GM12878 (cell line): ENCODE results near the gene TEX30. TPM values are rescaled to one million over a fixed set of nuclear protein-coding genes. Genes with fewer than 3 reads are reported as not detected.
A peak's percentile ranks its signal among the peaks of the same experiment; 100 is the strongest.

ENCODE experiments used
- BACH1 ChIP-seq: fragments of 450-650 bp; IDR thresholded peaks from 2 replicates; pipeline ENCODE4 v1.6.1; 2017; ENCODE audit warnings: mild to moderate bottlenecking, borderline replicate concordance
- CREB1 ChIP-seq: IDR thresholded peaks from 2 replicates; pipeline ENCODE4 v1.6.1; 2012; ENCODE audit warnings: low read depth, mild to moderate bottlenecking, inconsistent platforms
- E2F8 ChIP-seq: fragments of 450-650 bp; IDR thresholded peaks from 2 replicates; pipeline ENCODE4 v1.6.1; 2018; ENCODE audit warnings: mild to moderate bottlenecking, low read depth, moderate library complexity; ENCODE audit not compliant: partially characterized antibody
- ETV6 ChIP-seq, 2 experiments: fragments of 450-650 bp in 1 of 2; IDR thresholded peaks in 1 of 2; conservative IDR thresholded peaks in 1 of 2; 2 replicates each; pipeline ENCODE4 v1.6.1; 2014; ENCODE audit warnings: antibody characterized with exemption in 1 of 2, borderline replicate concordance in 1 of 2, low read depth in 1 of 2, mild to moderate bottlenecking in 1 of 2, moderate library complexity in 1 of 2
- KDM1A ChIP-seq: fragments of 200-600 bp; sonication (generic); IDR thresholded peaks from 2 replicates; pipeline ENCODE4 v1.6.1; 2016; ENCODE audit warnings: borderline replicate concordance
- KLF5 ChIP-seq: fragments of 450-650 bp; IDR thresholded peaks from 2 replicates; pipeline ENCODE4 v1.6.1; 2014; ENCODE audit warnings: mild to moderate bottlenecking; ENCODE audit not compliant: partially characterized antibody
- MLLT1 ChIP-seq: fragments of 450-650 bp; IDR thresholded peaks from 2 replicates; pipeline ENCODE4 v1.6.1; 2016; ENCODE audit warnings: mild to moderate bottlenecking
- NFIC ChIP-seq: IDR thresholded peaks from 2 replicates; pipeline ENCODE4 v1.6.1; 2012; ENCODE audit warnings: low read depth, mild to moderate bottlenecking, inconsistent platforms, low read length, moderate library complexity
- NFYB ChIP-seq: IDR thresholded peaks from 2 replicates; pipeline ENCODE4 v1.6.1; 2011; ENCODE audit warnings: low read depth, mild to moderate bottlenecking, low read length, improper control_type of control experiment, moderate library complexity; ENCODE audit not compliant: insufficient read depth
- POU2F2 ChIP-seq: IDR thresholded peaks from 3 replicates; pipeline ENCODE4 v1.6.1; 2011; ENCODE audit warnings: low read depth, mild to moderate bottlenecking, low read length, borderline replicate concordance
- RAD51 ChIP-seq: fragments of 450-650 bp; IDR thresholded peaks from 2 replicates; pipeline ENCODE4 v1.6.1; 2016; ENCODE audit warnings: moderate library complexity, mild to moderate bottlenecking, inconsistent platforms
- SIN3A ChIP-seq: IDR thresholded peaks from 2 replicates; pipeline ENCODE4 v1.6.1; 2012; ENCODE audit warnings: low read depth, low read length, improper control_type of control experiment
- SMARCA5 ChIP-seq: fragments of 450-650 bp; IDR thresholded peaks from 2 replicates; pipeline ENCODE4 v1.6.1; 2017; ENCODE audit warnings: mild to moderate bottlenecking
- ZZZ3 ChIP-seq: IDR thresholded peaks from 2 replicates; pipeline ENCODE4 v1.6.1; 2011; ENCODE audit warnings: low read depth; ENCODE audit not compliant: control insufficient read depth, insufficient read length
- polyA plus RNA-seq, 11 experiments: library from polyadenylated mRNA; depleted of rRNA in 4 of 11; unstranded in 6 of 11; stranded (reverse) in 5 of 11; fragments of >200 nt; fragmentation: Nextera tagmentation in 4 of 11; fragmentation: Illumina TruSeq in 1 of 11; extraction: Ambion mirVana in 4 of 11; extraction: Trizol in 1 of 11; gene quantifications; 1 replicate in 1 of 11; 2 replicates in 10 of 11; pipeline versions ENCODE4 v1.2.1 to v1.2.3, GENCODE V29; 2011 to 2016; ENCODE audit warnings: inconsistent platforms in 2 of 11, missing spikeins in 2 of 11, low read depth in 1 of 11
- total RNA-seq, 4 experiments: library from RNA; depleted of rRNA in 3 of 4; stranded (reverse); fragments of >200 nt in 3 of 4; fragmentation: Illumina TruSeq in 1 of 4; extraction: Trizol in 1 of 4; gene quantifications; 2 replicates each; pipeline versions ENCODE4 v1.2.1 to v1.2.3, GENCODE V29; 2013 to 2021
- TF ChIP-seq, protein P1 (sequence below): IDR thresholded peaks from 2 replicates; pipeline ENCODE4 v1.6.1; 2012; ENCODE audit warnings: low read depth, low read length, improper control_type of control experiment
- TF ChIP-seq, protein P2 (sequence below): fragments of 450-650 bp; IDR thresholded peaks from 2 replicates; pipeline ENCODE4 v1.6.1; 2017; ENCODE audit warnings: mild to moderate bottlenecking
- TF ChIP-seq, protein P3 (sequence below): fragments of 450-650 bp; IDR thresholded peaks from 2 replicates; pipeline ENCODE4 v1.6.1; 2017; ENCODE audit warnings: mild to moderate bottlenecking, moderate library complexity

Gene TEX30
- total and polyA plus RNA-seq, 10 of the 15 experiments (the other 5 are each of a cell fraction or from before 2014, with no cell fraction given): 19.7 to 114 (median 25.0) TPM

- TF ChIP-seq SMARCA5 (peak; percentile 82; the same call in 1 of the 2 replicates), MLLT1 (peak; percentile 98; the same call in 1 of the 2 replicates), NFIC (no peak), BACH1 (peak; percentile 83), KDM1A (no peak), CREB1 (peak; percentile 34), SIN3A (peak; percentile 54; the same call in 1 of the 2 replicates), KLF5 (peak; percentile 60), ETV6 (conservative IDR thresholded peaks at IDR 0.05 in 1 of 2, IDR thresholded peaks at IDR 0.05 in 1 of 2; ENCODE audit: borderline replicate concordance in 1 of 2, low read depth in 1 of 2) (no peak), E2F8 (no peak), RAD51 (no peak), NFYB (no peak), ZZZ3 (no peak), POU2F2 (peak; percentile 60; the same call in 2 of the 3 replicates)
- TF ChIP-seq, protein P1, sequence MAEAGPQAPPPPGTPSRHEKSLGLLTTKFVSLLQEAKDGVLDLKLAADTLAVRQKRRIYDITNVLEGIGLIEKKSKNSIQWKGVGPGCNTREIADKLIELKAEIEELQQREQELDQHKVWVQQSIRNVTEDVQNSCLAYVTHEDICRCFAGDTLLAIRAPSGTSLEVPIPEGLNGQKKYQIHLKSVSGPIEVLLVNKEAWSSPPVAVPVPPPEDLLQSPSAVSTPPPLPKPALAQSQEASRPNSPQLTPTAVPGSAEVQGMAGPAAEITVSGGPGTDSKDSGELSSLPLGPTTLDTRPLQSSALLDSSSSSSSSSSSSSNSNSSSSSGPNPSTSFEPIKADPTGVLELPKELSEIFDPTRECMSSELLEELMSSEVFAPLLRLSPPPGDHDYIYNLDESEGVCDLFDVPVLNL: peak; percentile 67; the same call in 1 of the 2 replicates
- TF ChIP-seq, protein P2, sequence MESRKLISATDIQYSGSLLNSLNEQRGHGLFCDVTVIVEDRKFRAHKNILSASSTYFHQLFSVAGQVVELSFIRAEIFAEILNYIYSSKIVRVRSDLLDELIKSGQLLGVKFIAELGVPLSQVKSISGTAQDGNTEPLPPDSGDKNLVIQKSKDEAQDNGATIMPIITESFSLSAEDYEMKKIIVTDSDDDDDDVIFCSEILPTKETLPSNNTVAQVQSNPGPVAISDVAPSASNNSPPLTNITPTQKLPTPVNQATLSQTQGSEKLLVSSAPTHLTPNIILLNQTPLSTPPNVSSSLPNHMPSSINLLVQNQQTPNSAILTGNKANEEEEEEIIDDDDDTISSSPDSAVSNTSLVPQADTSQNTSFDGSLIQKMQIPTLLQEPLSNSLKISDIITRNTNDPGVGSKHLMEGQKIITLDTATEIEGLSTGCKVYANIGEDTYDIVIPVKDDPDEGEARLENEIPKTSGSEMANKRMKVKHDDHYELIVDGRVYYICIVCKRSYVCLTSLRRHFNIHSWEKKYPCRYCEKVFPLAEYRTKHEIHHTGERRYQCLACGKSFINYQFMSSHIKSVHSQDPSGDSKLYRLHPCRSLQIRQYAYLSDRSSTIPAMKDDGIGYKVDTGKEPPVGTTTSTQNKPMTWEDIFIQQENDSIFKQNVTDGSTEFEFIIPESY: no peak
- TF ChIP-seq, protein P3, sequence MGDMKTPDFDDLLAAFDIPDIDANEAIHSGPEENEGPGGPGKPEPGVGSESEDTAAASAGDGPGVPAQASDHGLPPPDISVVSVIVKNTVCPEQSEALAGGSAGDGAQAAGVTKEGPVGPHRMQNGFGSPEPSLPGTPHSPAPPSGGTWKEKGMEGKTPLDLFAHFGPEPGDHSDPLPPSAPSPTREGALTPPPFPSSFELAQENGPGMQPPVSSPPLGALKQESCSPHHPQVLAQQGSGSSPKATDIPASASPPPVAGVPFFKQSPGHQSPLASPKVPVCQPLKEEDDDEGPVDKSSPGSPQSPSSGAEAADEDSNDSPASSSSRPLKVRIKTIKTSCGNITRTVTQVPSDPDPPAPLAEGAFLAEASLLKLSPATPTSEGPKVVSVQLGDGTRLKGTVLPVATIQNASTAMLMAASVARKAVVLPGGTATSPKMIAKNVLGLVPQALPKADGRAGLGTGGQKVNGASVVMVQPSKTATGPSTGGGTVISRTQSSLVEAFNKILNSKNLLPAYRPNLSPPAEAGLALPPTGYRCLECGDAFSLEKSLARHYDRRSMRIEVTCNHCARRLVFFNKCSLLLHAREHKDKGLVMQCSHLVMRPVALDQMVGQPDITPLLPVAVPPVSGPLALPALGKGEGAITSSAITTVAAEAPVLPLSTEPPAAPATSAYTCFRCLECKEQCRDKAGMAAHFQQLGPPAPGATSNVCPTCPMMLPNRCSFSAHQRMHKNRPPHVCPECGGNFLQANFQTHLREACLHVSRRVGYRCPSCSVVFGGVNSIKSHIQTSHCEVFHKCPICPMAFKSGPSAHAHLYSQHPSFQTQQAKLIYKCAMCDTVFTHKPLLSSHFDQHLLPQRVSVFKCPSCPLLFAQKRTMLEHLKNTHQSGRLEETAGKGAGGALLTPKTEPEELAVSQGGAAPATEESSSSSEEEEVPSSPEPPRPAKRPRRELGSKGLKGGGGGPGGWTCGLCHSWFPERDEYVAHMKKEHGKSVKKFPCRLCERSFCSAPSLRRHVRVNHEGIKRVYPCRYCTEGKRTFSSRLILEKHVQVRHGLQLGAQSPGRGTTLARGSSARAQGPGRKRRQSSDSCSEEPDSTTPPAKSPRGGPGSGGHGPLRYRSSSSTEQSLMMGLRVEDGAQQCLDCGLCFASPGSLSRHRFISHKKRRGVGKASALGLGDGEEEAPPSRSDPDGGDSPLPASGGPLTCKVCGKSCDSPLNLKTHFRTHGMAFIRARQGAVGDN: peak; percentile 99
Observed at GRCh38 chr13:102773441-102774213, at the start of gene TEX30 (continued).
